ENCODE measurements around the gene DPP6. TPM values are rescaled to one million over a fixed set of nuclear protein-coding genes. Genes with fewer than 3 reads are reported as not detected.

DPP6 gene
- total RNA-seq, 2 experiments from 2014 or later, result not detected

DNA sequence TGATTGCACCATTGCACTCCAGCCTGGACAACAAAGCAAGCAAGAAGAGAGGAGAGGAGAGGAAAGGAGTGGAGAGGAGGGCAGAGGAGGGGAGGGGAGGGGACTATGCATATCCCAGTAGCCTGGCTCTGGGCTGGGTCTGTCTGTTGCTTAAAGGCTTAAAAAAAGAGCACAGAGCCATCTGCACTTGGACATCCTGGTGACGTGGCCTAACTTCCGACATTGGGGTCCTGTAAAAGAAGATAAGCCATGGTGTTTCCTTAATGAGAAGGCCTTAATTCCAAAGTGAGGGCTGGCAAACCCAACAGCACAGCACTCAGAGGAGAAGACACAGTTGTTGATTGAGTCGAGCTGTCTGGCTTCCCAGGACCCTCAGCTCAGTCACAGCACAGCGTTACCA, 598.1 kb downstream of the DPP6 start:
- no peaks in the 10 kb centered on the region for H3K27me3 Mint-ChIP-seq
- intact Hi-C loops (cut with DNase I, micrococcal nuclease), result no loop called here
- peaks cover 5 to 18% of the 10 kb centered on the region in 2 experiments for H3K9me3 ChIP-seq (ENCODE audit: control insufficient read depth in 1 of 2, insufficient read depth in 1 of 2, low read length in 2 of 2)
- H3K9me3 Mint-ChIP-seq, result peaks cover 9% of the 10 kb centered on the region
- H3K27ac ChIP-seq (ENCODE audit: low read depth in 1 of 2, low read length in 2 of 2), result no peak overlapping the region
- DNase-seq, result no peak
- no peaks in the 10 kb centered on the region for H3K4me1 Mint-ChIP-seq (ENCODE audit: low read depth)
- TF ChIP-seq, protein P1, sequence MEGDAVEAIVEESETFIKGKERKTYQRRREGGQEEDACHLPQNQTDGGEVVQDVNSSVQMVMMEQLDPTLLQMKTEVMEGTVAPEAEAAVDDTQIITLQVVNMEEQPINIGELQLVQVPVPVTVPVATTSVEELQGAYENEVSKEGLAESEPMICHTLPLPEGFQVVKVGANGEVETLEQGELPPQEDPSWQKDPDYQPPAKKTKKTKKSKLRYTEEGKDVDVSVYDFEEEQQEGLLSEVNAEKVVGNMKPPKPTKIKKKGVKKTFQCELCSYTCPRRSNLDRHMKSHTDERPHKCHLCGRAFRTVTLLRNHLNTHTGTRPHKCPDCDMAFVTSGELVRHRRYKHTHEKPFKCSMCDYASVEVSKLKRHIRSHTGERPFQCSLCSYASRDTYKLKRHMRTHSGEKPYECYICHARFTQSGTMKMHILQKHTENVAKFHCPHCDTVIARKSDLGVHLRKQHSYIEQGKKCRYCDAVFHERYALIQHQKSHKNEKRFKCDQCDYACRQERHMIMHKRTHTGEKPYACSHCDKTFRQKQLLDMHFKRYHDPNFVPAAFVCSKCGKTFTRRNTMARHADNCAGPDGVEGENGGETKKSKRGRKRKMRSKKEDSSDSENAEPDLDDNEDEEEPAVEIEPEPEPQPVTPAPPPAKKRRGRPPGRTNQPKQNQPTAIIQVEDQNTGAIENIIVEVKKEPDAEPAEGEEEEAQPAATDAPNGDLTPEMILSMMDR (IDR thresholded peaks at IDR 0.05), result no peak
- no peak overlapping the region for H3K4me3 ChIP-seq (ENCODE audit: low read length)
- no peak overlapping the region for H3K27ac Mint-ChIP-seq
- H3K36me3 Mint-ChIP-seq (ENCODE audit: low read depth), result no peaks in the 10 kb centered on the region
- POLR2A ChIA-PET, result no interaction called here
- no peak overlapping the region for H3K4me3 Mint-ChIP-seq
- CTCF ChIA-PET, result no interaction called here
- no peak for ATAC-seq (ENCODE audit: poor library complexity)
- H3K4me1 ChIP-seq (ENCODE audit: insufficient read depth, low read length), result no peaks in the 10 kb centered on the region
- H3K36me3 ChIP-seq (ENCODE audit: insufficient read depth, low read length), result no peaks in the 10 kb centered on the region
- H3K27me3 ChIP-seq (ENCODE audit: control insufficient read depth in 1 of 2, insufficient read depth in 2 of 2, low read length in 2 of 2), result no peaks in the 10 kb centered on the region

DNA sequence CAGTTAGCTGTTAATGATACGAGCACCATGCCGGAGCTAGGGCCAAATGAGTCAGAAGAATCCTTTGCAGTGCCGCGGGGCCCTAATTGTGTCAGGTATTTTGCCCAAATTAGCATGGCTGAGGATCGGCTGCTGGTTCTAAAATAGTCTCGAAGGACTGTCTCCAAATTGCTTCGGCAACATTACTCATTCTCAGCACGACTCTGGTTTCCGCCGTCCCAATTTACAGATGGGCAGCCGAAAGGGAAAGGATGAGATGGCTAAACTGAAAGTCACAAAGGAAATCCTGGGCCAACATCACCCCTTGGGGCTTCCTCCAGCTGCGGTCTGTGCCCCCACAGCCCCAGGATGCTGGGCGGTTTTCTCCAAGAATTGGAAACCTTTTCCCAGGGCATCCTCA, 599.3 kb downstream of the DPP6 start:
- Histone ChIP-seq H3K27me3 (ENCODE audit: control insufficient read depth in 1 of 2, insufficient read depth in 2 of 2, low read length in 2 of 2) (no peaks in the 10 kb centered on the region), H3K27ac (ENCODE audit: low read depth in 1 of 2, low read length in 2 of 2) (no peak overlapping the region), H3K4me1 (ENCODE audit: insufficient read depth, low read length) (no peaks in the 10 kb centered on the region), H3K36me3 (ENCODE audit: insufficient read depth, low read length) (no peaks in the 10 kb centered on the region), H3K9me3 (ENCODE audit: control insufficient read depth in 1 of 2, insufficient read depth in 1 of 2, low read length in 2 of 2) (peaks cover 5 to 26% of the 10 kb centered on the region in 2 experiments), H3K4me3 (ENCODE audit: low read length) (no peak overlapping the region)
- Mint-ChIP-seq H3K36me3 (ENCODE audit: low read depth) (no peaks in the 10 kb centered on the region), H3K4me3 (no peak overlapping the region), H3K9me3 (peaks cover 4% of the 10 kb centered on the region), H3K4me1 (ENCODE audit: low read depth) (no peaks in the 10 kb centered on the region), H3K27me3 (no peaks in the 10 kb centered on the region), H3K27ac (no peak overlapping the region)
- DNase-seq (no peak), ATAC-seq (ENCODE audit: poor library complexity) (no peak)
- intact Hi-C loops (cut with DNase I, micrococcal nuclease), result no loop called here
- ChIA-PET CTCF (no interaction called here), POLR2A (no interaction called here)
- TF ChIP-seq, protein P1 (IDR thresholded peaks at IDR 0.05), result no peak

GRCh38 chr7:154652564-154652963, 600.4 kb downstream of the DPP6 start:
- TF ChIP-seq, protein P1 (IDR thresholded peaks at IDR 0.05), result no peak
- H3K4me1 ChIP-seq (ENCODE audit: insufficient read depth, low read length), result no peaks in the 10 kb centered on the region
- intact Hi-C loops (cut with DNase I, micrococcal nuclease), result no loop called here
- ChIA-PET CTCF (no interaction called here), POLR2A (no interaction called here)
- no peak for ATAC-seq (ENCODE audit: poor library complexity)
- H3K9me3 Mint-ChIP-seq, result peaks cover 4% of the 10 kb centered on the region
- no peaks in the 10 kb centered on the region for H3K27me3 Mint-ChIP-seq
- H3K4me3 Mint-ChIP-seq, result no peak overlapping the region
- no peak overlapping the region for H3K27ac ChIP-seq (ENCODE audit: low read depth in 1 of 2, low read length in 2 of 2)
- no peaks in the 10 kb centered on the region for H3K27me3 ChIP-seq (ENCODE audit: control insufficient read depth in 1 of 2, insufficient read depth in 2 of 2, low read length in 2 of 2)
- no peak overlapping the region for H3K4me3 ChIP-seq (ENCODE audit: low read length)
- H3K4me1 Mint-ChIP-seq (ENCODE audit: low read depth), result no peaks in the 10 kb centered on the region
- no peak for DNase-seq
- no peaks in the 10 kb centered on the region for H3K36me3 ChIP-seq (ENCODE audit: insufficient read depth, low read length)
- H3K27ac Mint-ChIP-seq, result no peak overlapping the region
- peaks cover 5 to 31% of the 10 kb centered on the region in 2 experiments for H3K9me3 ChIP-seq (ENCODE audit: control insufficient read depth in 1 of 2, insufficient read depth in 1 of 2, low read length in 2 of 2)
- no peaks in the 10 kb centered on the region for H3K36me3 Mint-ChIP-seq (ENCODE audit: low read depth)

All from CD4-positive, alpha-beta T cell (primary cell).